ENCODE measurements around the gene SLC23A2. TPM values are rescaled to one million over a fixed set of nuclear protein-coding genes. Genes with fewer than 3 reads are reported as not detected.
"Not testable (repeated sequence)": the region's sequence is repeated elsewhere in the genome, so short reads cannot be mapped to it uniquely, and the experiment has no call there.

Gene SLC23A2
- total RNA-seq, 1 experiment from 2014 or later, result 5.9 TPM

GRCh38 chr20:4862661-4863060, 138.6 kb downstream of the SLC23A2 start:
- Histone ChIP-seq H3K36me3 (replicated peaks; ENCODE audit: control insufficient read depth, insufficient read depth, low read length) (peaks cover 5% of the 10 kb centered on the region), H3K4me3 (ENCODE audit: insufficient read depth, low read depth, low read length) (no peak overlapping the region), H3K27me3 (ENCODE audit: control insufficient read depth, insufficient read depth, low read length) (no peaks in the 10 kb centered on the region)
- DNase-seq, result no peak

- peaks cover 5% of the 10 kb centered on the region for H3K36me3 ChIP-seq (replicated peaks; ENCODE audit: control insufficient read depth, insufficient read depth, low read length)
- no peak overlapping the region for H3K4me3 ChIP-seq (ENCODE audit: insufficient read depth, low read depth, low read length)
- no peaks in the 10 kb centered on the region for H3K27me3 ChIP-seq (ENCODE audit: control insufficient read depth, insufficient read depth, low read length)
- DNase-seq, result no peak
Measured at GRCh38 chr20:4861961-4862360, 139.3 kb downstream of the SLC23A2 start.

DNA sequence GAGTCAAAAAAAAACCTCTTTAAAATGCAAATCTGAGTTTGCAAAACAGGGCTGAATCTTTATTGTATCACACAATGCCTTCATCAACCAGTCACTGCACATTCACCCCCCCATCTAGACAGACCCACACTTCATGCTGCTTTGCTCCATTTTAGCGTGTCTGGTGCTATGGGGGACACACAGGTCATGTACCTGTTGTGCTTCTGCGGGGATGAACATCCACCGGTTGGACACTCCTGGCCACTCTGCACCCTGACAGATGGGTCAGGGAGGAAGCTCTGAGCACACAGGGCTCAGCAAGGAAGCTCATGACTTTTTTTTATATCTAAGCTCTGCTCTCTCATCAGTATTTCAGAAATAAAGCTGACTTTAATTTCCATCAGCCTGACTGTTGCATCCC, 143.3 kb downstream of the SLC23A2 start:
- Histone ChIP-seq H3K36me3 (replicated peaks; ENCODE audit: control insufficient read depth, insufficient read depth, low read length) (peaks cover 6% of the 10 kb centered on the region), H3K27me3 (ENCODE audit: control insufficient read depth, insufficient read depth, low read length) (no peaks in the 10 kb centered on the region), H3K4me3 (ENCODE audit: insufficient read depth, low read depth, low read length) (no peak overlapping the region)
- no peak for DNase-seq

GRCh38 chr20:4856022-4856755, 145.1 kb downstream of the SLC23A2 start:
- no peak for DNase-seq
- H3K27me3 ChIP-seq (ENCODE audit: control insufficient read depth, insufficient read depth, low read length), result no peaks in the 10 kb centered on the region
- H3K36me3 ChIP-seq (replicated peaks; ENCODE audit: control insufficient read depth, insufficient read depth, low read length), result peaks cover 6% of the 10 kb centered on the region
- no peak overlapping the region for H3K4me3 ChIP-seq (ENCODE audit: insufficient read depth, low read depth, low read length)

GRCh38 chr20:4855555-4855954, 145.8 kb downstream of the SLC23A2 start:
- no peak for DNase-seq
- no peaks in the 10 kb centered on the region for H3K27me3 ChIP-seq (ENCODE audit: control insufficient read depth, insufficient read depth, low read length)
- no peak overlapping the region for H3K4me3 ChIP-seq (ENCODE audit: insufficient read depth, low read depth, low read length)
- H3K36me3 ChIP-seq (replicated peaks; ENCODE audit: control insufficient read depth, insufficient read depth, low read length), result peaks cover 6% of the 10 kb centered on the region

DNA sequence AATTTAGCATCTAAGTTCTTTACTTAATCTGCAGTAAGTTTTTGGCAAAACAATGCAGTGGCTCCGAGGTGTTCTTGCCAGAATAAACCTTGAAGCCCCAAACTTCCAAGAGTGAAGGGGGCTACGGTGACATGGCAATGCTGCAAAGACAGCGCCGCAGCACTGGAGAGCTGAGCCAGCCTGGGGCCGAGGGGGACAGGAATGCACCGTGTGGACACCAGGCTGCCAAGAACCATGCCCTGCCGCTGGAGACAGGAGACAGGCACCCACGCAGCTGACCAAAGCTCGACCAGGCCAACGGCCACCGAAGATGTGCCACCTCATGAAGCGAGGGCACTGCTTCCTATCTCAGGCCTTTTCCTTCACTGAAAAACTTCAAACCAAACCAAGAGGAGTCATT, 146.2 kb downstream of the SLC23A2 start:
- H3K36me3 ChIP-seq (replicated peaks; ENCODE audit: control insufficient read depth, insufficient read depth, low read length), result peaks cover 3% of the 10 kb centered on the region
- H3K27me3 ChIP-seq (ENCODE audit: control insufficient read depth, insufficient read depth, low read length), result no peaks in the 10 kb centered on the region
- DNase-seq, result no peak
- no peak overlapping the region for H3K4me3 ChIP-seq (ENCODE audit: insufficient read depth, low read depth, low read length)

DNA sequence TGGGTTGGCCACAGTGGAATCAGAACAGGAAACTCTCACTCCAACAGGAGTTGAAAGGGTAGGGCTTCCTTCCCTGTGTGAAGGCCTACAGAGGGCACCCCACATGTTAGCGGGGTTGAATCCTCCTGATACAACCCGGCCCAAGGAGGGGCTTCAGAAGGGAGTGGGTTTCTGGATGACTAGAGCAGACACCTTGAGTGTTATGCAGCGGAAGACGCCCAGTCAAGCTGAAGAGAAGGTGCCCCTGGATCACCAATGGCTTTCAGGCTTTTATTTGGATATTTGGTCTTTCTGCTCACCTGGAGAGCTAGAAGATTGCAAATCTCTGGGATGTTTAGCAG, 146.8 kb downstream of the SLC23A2 start:
- DNase-seq, result no peak
- Histone ChIP-seq H3K27me3 (ENCODE audit: control insufficient read depth, insufficient read depth, low read length) (no peaks in the 10 kb centered on the region), H3K36me3 (replicated peaks; ENCODE audit: control insufficient read depth, insufficient read depth, low read length) (peaks cover 3% of the 10 kb centered on the region), H3K4me3 (ENCODE audit: insufficient read depth, low read depth, low read length) (no peak overlapping the region)

DNA sequence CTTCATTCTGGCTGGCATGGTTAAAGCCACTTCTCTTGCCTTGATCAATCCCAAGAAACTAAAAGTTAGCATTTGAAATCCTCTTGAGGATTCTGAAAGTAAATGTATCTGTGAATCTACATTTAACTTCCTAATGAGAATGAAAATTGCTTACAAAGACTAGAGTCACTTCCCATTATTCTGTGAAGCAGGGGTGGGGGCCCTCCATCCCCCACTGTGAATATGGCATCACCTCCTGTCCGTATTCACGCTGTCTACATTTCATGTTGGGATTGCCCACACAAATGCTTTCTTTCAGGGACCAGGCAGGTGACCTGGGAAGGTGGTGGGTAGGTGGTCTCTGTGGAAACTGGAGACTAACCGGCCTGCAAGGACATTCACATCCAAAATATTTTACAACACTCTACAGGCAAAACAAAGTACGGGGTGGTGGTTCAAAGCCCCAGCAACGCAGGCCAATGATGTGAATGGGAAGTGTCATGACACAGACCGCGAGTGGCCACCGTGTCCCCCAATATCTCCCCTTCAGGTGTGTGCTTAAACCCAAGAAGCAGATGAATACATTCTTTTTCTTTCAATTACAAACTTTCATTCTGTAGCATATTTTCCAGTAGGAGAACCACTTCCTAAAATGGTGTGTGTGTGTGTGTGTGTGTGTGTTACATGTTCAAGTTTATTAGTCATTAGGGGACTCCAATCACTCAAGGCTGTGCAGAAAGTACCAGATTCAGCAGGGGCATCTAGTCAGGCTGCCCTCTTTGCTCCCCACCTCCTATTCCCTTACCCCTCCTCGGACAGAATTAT, 147.4 kb downstream of the SLC23A2 start:
- Histone ChIP-seq H3K36me3 (replicated peaks; ENCODE audit: control insufficient read depth, insufficient read depth, low read length) (peaks cover 3% of the 10 kb centered on the region), H3K27me3 (ENCODE audit: control insufficient read depth, insufficient read depth, low read length) (no peaks in the 10 kb centered on the region), H3K4me3 (ENCODE audit: insufficient read depth, low read depth, low read length) (no peak overlapping the region)
- DNase-seq, result no peak

- DNase-seq, result no peak
- no peak overlapping the region for H3K4me3 ChIP-seq (ENCODE audit: insufficient read depth, low read depth, low read length)
- H3K36me3 ChIP-seq (replicated peaks; ENCODE audit: control insufficient read depth, insufficient read depth, low read length), result peaks cover 2% of the 10 kb centered on the region
- no peaks in the 10 kb centered on the region for H3K27me3 ChIP-seq (ENCODE audit: control insufficient read depth, insufficient read depth, low read length)
Measured at GRCh38 chr20:4853004-4853403, 148.3 kb downstream of the SLC23A2 start.

DNA sequence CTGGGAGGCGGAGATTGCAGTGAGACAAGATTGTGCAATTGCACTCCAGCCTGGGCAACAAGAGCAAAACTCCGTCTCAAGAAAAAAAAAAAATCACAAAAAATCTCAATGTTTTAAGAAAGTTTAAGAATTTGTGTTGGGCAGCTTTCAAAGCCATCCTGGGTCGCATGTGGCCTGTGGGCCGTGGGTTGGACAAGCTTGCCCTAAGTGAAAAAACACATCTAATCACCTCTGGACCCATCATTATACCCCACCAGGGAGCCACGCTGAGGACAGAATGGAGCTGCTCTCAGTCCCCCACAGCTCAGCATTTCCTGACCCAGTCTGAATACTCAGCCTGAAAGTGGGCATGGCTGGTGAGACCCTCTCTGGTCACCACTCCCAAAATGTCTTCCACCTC, 150.3 kb downstream of the SLC23A2 start:
- Histone ChIP-seq H3K4me3 (ENCODE audit: insufficient read depth, low read depth, low read length) (no peak overlapping the region), H3K36me3 (replicated peaks; ENCODE audit: control insufficient read depth, insufficient read depth, low read length) (no peaks in the 10 kb centered on the region), H3K27me3 (ENCODE audit: control insufficient read depth, insufficient read depth, low read length) (no peaks in the 10 kb centered on the region)
- no peak for DNase-seq

DNA sequence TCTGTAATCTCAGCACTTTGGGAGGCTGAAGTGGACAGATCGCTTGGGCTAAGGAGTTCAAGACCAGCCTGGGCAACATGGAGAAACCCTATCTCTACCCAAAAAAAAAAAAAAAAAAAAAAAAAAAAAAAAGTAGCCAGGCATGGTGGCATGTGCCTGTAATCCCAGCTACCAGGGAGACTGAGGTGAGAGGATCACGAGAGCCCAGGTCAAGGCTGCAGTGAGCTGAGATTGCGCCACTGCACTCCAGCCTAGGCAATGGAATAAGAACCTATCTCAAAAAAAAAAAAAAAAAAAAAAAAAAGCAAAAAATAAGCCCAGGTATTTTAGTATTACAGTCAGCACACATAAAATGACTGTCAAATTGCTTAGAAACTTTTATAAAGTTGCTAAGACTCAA, 152.5 kb downstream of the SLC23A2 start:
- not testable (repeated sequence) for H3K36me3 ChIP-seq (replicated peaks; ENCODE audit: control insufficient read depth, insufficient read depth, low read length); DNase-seq; H3K4me3 ChIP-seq (ENCODE audit: insufficient read depth, low read depth, low read length); H3K27me3 ChIP-seq (ENCODE audit: control insufficient read depth, insufficient read depth, low read length)

- H3K4me3 ChIP-seq (ENCODE audit: insufficient read depth, low read depth, low read length), result no peak overlapping the region
- H3K36me3 ChIP-seq (replicated peaks; ENCODE audit: control insufficient read depth, insufficient read depth, low read length), result no peaks in the 10 kb centered on the region
- no peaks in the 10 kb centered on the region for H3K27me3 ChIP-seq (ENCODE audit: control insufficient read depth, insufficient read depth, low read length)
- peak; percentile 23 for DNase-seq
Measured at GRCh38 chr20:4848041-4848440, 153.3 kb downstream of the SLC23A2 start.

- no peaks in the 10 kb centered on the region for H3K36me3 ChIP-seq (replicated peaks; ENCODE audit: control insufficient read depth, insufficient read depth, low read length)
- DNase-seq, result no peak
- H3K4me3 ChIP-seq (ENCODE audit: insufficient read depth, low read depth, low read length), result no peak overlapping the region
- H3K27me3 ChIP-seq (ENCODE audit: control insufficient read depth, insufficient read depth, low read length), result no peaks in the 10 kb centered on the region
Measured at GRCh38 chr20:4846821-4847220, 154.5 kb downstream of the SLC23A2 start.

- Histone ChIP-seq H3K27me3 (ENCODE audit: control insufficient read depth, insufficient read depth, low read length) (no peaks in the 10 kb centered on the region), H3K36me3 (replicated peaks; ENCODE audit: control insufficient read depth, insufficient read depth, low read length) (no peaks in the 10 kb centered on the region), H3K4me3 (ENCODE audit: insufficient read depth, low read depth, low read length) (no peak overlapping the region)
- no peak for DNase-seq
Measured at GRCh38 chr20:4844751-4845465, 156.4 kb downstream of the SLC23A2 start.

GRCh38 chr20:4844325-4844724, 157.0 kb downstream of the SLC23A2 start:
- no peaks in the 10 kb centered on the region for H3K36me3 ChIP-seq (replicated peaks; ENCODE audit: control insufficient read depth, insufficient read depth, low read length)
- H3K27me3 ChIP-seq (ENCODE audit: control insufficient read depth, insufficient read depth, low read length), result no peaks in the 10 kb centered on the region
- DNase-seq, result no peak
- no peak overlapping the region for H3K4me3 ChIP-seq (ENCODE audit: insufficient read depth, low read depth, low read length)

Data from H7 (cell line).